ENCODE results near the gene CRYGC. TPM values are rescaled to one million over a fixed set of nuclear protein-coding genes. Genes with fewer than 3 reads are reported as not detected.
A peak's percentile ranks its signal among the peaks of the same experiment; 100 is the strongest.

The CRYGC gene
- total and polyA plus RNA-seq, 2 of the 13 experiments (the other 11 are each of a cell fraction or from before 2014, with no cell fraction given), result 0.20 to 0.27 TPM

- no peak for TF ChIP-seq ZNF609 (CRISPR knock-in tag; IDR thresholded peaks at IDR 0.05; ENCODE audit: borderline replicate concordance)
- peak; percentile 16; the same call in 1 of the 2 replicates for TF ChIP-seq ATF3 (CRISPR knock-in tag; IDR thresholded peaks at IDR 0.05)
- no peak for TF ChIP-seq GRHL1 (CRISPR knock-in tag; conservative IDR thresholded peaks at IDR 0.05)
- TF ChIP-seq PRDM15 (CRISPR knock-in tag; IDR thresholded peaks at IDR 0.05), result no peak
- TF ChIP-seq TOPORS (CRISPR knock-in tag; IDR thresholded peaks at IDR 0.05), result no peak
- TF ChIP-seq GLMP (CRISPR knock-in tag; IDR thresholded peaks at IDR 0.05; ENCODE audit: borderline replicate concordance), result no peak
- TF ChIP-seq ZBTB2 (CRISPR knock-in tag; IDR thresholded peaks at IDR 0.05; ENCODE audit: low read depth), result no peak
- peak; percentile 31 for TF ChIP-seq YY1 (IDR thresholded peaks at IDR 0.05; ENCODE audit: insufficient read depth, insufficient replicate concordance, low read depth, low read length)
- no peak for TF ChIP-seq ZNF557 (CRISPR knock-in tag; IDR thresholded peaks at IDR 0.05)
- TF ChIP-seq ZNF749 (CRISPR knock-in tag; IDR thresholded peaks at IDR 0.05; ENCODE audit: borderline replicate concordance), result no peak
- TF ChIP-seq NFIC (IDR thresholded peaks at IDR 0.05; ENCODE audit: low read length), result no peak
- no peak for TF ChIP-seq FOXA1 (IDR thresholded peaks at IDR 0.05)
- TF ChIP-seq FOXA1 (CRISPR knock-in tag; IDR thresholded peaks at IDR 0.05), result no peak
- TF ChIP-seq CHCHD3 (CRISPR knock-in tag; IDR thresholded peaks at IDR 0.05), result no peak
These were observed at the start of gene CRYGC (continued) for GRCh38 chr2:208129744-208130711.

Data from HepG2 (cell line).